MM.1S (cell line): ENCODE results near the gene F2RL3.

ENCODE experiments used
- DNase-seq: peaks from one replicate; pipeline ENCODE4 v3.0.0-alpha.2; 2015
- H2AFZ ChIP-seq: fragments of 300-600 bp; sonication (generic); 2 replicates; pipeline ENCODE4 v1.6.0; 2016; ENCODE audit warnings: antibody characterized with exemption, low read length
- H3F3A ChIP-seq: fragments of 300-600 bp; sonication (generic); 2 replicates; pipeline ENCODE4 v1.6.1; 2016; ENCODE audit warnings: mild to moderate bottlenecking, antibody characterized with exemption, low read length, moderate library complexity, mixed read lengths; ENCODE audit not compliant: insufficient read depth
- H3K27ac ChIP-seq: fragments of 300-600 bp; sonication (generic); 2 replicates; pipeline ENCODE4 v1.5.1; 2016; ENCODE audit warnings: mild to moderate bottlenecking, low read length
- H3K27me3 ChIP-seq: fragments of 300-600 bp; sonication (generic); replicated peaks from 2 replicates; pipeline ENCODE4 v1.6.0; 2016; ENCODE audit warnings: low read length; ENCODE audit not compliant: insufficient read depth
- H3K36me3 ChIP-seq: fragments of 300-600 bp; sonication (generic); replicated peaks from 2 replicates; pipeline ENCODE4 v1.6.1; 2016; ENCODE audit warnings: mild to moderate bottlenecking, low read length, mixed read lengths; ENCODE audit not compliant: insufficient read depth
- H3K4me1 ChIP-seq: fragments of 300-600 bp; sonication (generic); 2 replicates; pipeline ENCODE4 v1.6.1; 2016; ENCODE audit warnings: low read length, mixed read lengths
- H3K4me2 ChIP-seq: fragments of 300-600 bp; sonication (generic); 2 replicates; pipeline ENCODE4 v1.6.0; 2016; ENCODE audit warnings: low read depth, low read length
- H3K4me3 ChIP-seq: fragments of 300-600 bp; sonication (generic); 2 replicates; pipeline ENCODE4 v1.5.1; 2016; ENCODE audit warnings: low read length, mixed read lengths
- H3K79me2 ChIP-seq: fragments of 300-600 bp; sonication (generic); 2 replicates; pipeline ENCODE4 v1.6.1; 2016; ENCODE audit warnings: mixed run types, low read length, mixed read lengths
- H3K9ac ChIP-seq: fragments of 300-600 bp; sonication (generic); 2 replicates; pipeline ENCODE4 v1.6.1; 2016; ENCODE audit warnings: low read length, mixed read lengths
- H3K9me2 ChIP-seq: fragments of 300-600 bp; sonication (generic); replicated peaks from 2 replicates; pipeline ENCODE4 v1.6.1; 2016; ENCODE audit warnings: mild to moderate bottlenecking, low read length, mixed read lengths; ENCODE audit not compliant: insufficient read depth
- H3K9me3 ChIP-seq: fragments of 300-600 bp; sonication (generic); replicated peaks from 2 replicates; pipeline ENCODE4 v1.6.1; 2016; ENCODE audit warnings: mild to moderate bottlenecking, low read length, mixed read lengths; ENCODE audit not compliant: insufficient read depth
- H4K20me1 ChIP-seq: fragments of 300-600 bp; sonication (generic); 2 replicates; pipeline ENCODE4 v1.6.1; 2016; ENCODE audit warnings: mild to moderate bottlenecking, low read length, moderate library complexity, mixed read lengths; ENCODE audit not compliant: insufficient read depth
- EZH2 ChIP-seq: fragments of 300-600 bp; sonication (generic); optimal IDR thresholded peaks from 2 replicates; pipeline ENCODE3; 2017; ENCODE audit warnings: low read depth, mild to moderate bottlenecking, antibody characterized with exemption, low read length, mixed read lengths
- EZH2phosphoT487 ChIP-seq: fragments of 300-600 bp; sonication (generic); IDR thresholded peaks from 2 replicates; pipeline ENCODE4 v1.6.1; 2018; ENCODE audit warnings: antibody characterized with exemption, low read length
- TF ChIP-seq, protein P1 (sequence below): fragments of 300-600 bp; sonication (generic); IDR thresholded peaks from 2 replicates; pipeline ENCODE4 v1.5.1; 2016; ENCODE audit warnings: antibody characterized with exemption, low read length, mixed read lengths

The F2RL3 gene

DNA sequence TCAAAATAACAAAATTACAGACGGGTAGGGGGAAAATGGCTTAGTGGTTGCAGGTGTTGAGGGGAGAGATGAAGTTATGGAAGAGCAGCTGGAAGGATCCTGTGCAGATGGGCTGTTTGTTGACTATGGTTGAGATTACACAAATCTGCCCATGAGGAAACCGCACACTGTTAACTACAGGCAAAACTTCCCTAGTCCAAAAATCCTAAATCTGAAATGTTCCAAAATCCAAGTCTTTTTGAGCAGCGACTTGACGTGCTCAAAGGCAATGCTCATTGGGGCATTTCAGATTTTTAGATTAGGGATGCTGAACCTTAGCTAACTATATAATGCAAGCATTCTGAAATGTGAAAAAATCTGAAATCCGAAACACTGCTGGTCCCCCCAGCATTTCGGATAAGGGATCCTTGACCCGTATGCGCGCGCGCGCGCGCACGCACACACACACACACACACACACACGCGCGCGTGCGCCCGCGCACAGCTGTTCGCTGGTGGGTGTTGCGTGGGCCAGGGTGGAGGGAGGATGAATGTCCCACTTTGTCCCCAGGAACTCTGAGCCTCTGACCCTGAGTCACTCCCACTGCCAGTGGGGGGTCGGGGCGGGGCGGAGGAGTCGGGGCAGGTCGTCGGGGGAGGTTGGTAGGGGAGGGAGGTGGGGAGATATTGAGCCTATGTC is 6.8 kb downstream of the F2RL3 start:
- H3K4me2 ChIP-seq: no peak overlapping the region
- H3K9me2 ChIP-seq: no peaks in the 10 kb centered on the region
- H3K36me3 ChIP-seq: no peaks in the 10 kb centered on the region
- no peak overlapping the region for H2AFZ ChIP-seq
- H3K27ac ChIP-seq: no peak overlapping the region
- H3F3A ChIP-seq: no peaks in the 10 kb centered on the region
- no peaks in the 10 kb centered on the region for H3K79me2 ChIP-seq
- no peak overlapping the region for H3K9ac ChIP-seq
- DNase-seq: no peak
- no peak for TF ChIP-seq EZH2phosphoT487
- TF ChIP-seq, protein P1, sequence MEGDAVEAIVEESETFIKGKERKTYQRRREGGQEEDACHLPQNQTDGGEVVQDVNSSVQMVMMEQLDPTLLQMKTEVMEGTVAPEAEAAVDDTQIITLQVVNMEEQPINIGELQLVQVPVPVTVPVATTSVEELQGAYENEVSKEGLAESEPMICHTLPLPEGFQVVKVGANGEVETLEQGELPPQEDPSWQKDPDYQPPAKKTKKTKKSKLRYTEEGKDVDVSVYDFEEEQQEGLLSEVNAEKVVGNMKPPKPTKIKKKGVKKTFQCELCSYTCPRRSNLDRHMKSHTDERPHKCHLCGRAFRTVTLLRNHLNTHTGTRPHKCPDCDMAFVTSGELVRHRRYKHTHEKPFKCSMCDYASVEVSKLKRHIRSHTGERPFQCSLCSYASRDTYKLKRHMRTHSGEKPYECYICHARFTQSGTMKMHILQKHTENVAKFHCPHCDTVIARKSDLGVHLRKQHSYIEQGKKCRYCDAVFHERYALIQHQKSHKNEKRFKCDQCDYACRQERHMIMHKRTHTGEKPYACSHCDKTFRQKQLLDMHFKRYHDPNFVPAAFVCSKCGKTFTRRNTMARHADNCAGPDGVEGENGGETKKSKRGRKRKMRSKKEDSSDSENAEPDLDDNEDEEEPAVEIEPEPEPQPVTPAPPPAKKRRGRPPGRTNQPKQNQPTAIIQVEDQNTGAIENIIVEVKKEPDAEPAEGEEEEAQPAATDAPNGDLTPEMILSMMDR: no peak
- no peak for TF ChIP-seq EZH2
- H3K4me1 ChIP-seq: peaks cover 7% of the 10 kb centered on the region; the same call in 1 of the 2 replicates
- H3K9me3 ChIP-seq: no peaks in the 10 kb centered on the region
- no peak overlapping the region for H3K4me3 ChIP-seq
- peaks cover 7% of the 10 kb centered on the region for H3K27me3 ChIP-seq
- no peaks in the 10 kb centered on the region for H4K20me1 ChIP-seq

DNA sequence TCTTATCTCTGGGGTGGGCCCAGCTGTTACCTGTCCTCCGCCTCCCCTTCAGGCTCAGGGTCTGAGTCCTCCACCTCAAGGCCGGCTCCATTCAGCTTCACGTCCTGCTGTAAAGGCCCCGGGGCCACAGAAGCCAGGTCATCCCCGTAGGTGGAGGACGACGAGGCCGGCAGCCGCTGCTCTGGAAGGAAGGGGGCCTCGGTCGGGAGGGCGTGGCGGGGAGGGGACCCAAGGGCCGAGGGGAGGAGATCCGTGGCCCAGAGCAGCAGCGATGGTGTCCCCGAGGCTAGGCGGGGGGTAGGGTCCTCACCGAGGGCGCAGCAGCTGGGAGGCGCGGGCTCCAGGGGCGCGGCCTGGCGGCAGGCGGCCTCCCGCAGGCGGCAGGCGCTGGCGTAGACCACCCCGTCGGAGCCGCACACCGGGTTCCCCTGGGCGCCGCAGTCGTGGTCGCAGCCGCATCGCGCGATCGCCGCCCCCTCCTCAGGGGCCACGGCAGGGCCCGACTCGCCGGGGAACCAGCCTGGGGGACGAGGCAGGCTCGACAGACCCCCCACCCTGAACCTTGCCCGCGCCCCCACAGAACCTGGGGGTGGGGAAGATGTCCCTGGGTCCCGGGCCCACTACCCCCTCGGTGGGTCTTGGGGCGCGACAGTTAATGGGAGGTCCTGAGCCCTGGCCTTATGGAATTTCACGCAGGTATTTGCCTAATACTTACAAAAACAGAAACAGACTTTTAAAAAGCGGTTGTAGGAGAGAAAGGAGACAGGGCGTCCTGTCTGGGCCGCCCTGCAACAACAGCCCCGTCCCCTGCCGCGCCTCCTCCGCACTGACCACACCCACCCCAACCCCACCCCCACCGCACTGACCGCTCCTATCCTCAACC is 7.6 kb downstream of the F2RL3 start:
- Histone ChIP-seq H3K27ac (no peak overlapping the region), H3K9me2 (no peaks in the 10 kb centered on the region), H3K4me2 (peak overlapping the region; percentile 82), H3F3A (no peaks in the 10 kb centered on the region), H3K27me3 (peaks cover 12% of the 10 kb centered on the region), H3K79me2 (no peaks in the 10 kb centered on the region), H3K9ac (no peak overlapping the region), H4K20me1 (no peaks in the 10 kb centered on the region), H3K36me3 (no peaks in the 10 kb centered on the region), H3K9me3 (no peaks in the 10 kb centered on the region), H3K4me3 (peak overlapping the region; percentile 43), H3K4me1 (peaks cover 7% of the 10 kb centered on the region; the same call in 1 of the 2 replicates), H2AFZ (0 out of 2 replicates have a peak overlapping the region, but pooled peaks have one; percentile 21)
- TF ChIP-seq EZH2 (no peak), EZH2phosphoT487 (no peak)
- TF ChIP-seq, protein P1: no peak
- DNase-seq: no peak

DNA sequence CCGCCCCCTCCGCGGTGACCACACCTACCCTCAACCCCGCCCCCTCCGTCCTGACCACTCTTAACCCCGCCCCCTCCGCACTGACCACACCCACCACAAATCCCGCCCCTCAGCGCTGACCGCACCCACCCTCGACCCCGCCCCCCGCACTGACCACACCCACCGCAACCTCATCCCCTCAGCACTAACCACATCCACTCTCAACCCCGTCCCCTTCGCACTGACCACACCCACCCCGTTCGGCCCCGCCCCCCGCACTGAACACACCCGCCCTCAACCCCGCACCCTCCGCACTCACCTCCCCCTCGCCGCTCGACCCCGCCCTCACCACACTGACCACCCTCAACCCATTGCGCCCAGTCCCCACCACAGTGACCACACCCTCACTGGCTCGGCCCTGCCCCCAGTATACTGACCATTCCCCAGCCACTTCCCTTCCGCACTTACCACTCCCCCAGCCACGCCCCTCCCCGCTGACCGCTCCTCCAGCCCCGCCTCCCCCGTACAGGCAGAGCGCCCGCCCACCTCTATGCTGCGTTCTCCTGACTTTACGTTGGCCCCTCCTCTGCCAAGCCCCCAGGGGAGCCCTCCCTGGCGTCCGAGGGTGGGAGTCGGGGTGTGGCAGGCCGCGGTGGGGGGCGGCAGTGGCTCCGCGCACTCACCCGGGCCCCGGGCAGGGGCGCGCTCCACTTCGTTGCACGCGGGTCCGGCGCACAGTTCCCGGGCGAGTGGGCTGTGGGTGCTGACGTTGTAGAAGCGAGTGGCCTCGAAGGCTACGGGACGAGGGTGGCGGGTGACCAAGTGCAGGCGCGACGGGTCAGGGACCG is 8.4 kb downstream of the F2RL3 start:
- no peaks in the 10 kb centered on the region for H3F3A ChIP-seq
- TF ChIP-seq, protein P1: no peak
- no peak for TF ChIP-seq EZH2phosphoT487
- no peak for TF ChIP-seq EZH2
- peak overlapping the region; percentile 86 for H2AFZ ChIP-seq
- peaks cover 7% of the 10 kb centered on the region; the same call in 1 of the 2 replicates for H3K4me1 ChIP-seq
- no peaks in the 10 kb centered on the region for H4K20me1 ChIP-seq
- DNase-seq: peak; percentile 79
- H3K4me2 ChIP-seq: peak overlapping the region; percentile 92
- H3K79me2 ChIP-seq: no peaks in the 10 kb centered on the region
- no peaks in the 10 kb centered on the region for H3K9me3 ChIP-seq
- no peaks in the 10 kb centered on the region for H3K9me2 ChIP-seq
- H3K4me3 ChIP-seq: peak overlapping the region; percentile 72
- no peak overlapping the region for H3K27ac ChIP-seq
- H3K9ac ChIP-seq: peak overlapping the region; percentile 21; the same call in 1 of the 2 replicates
- H3K27me3 ChIP-seq: peaks cover 20% of the 10 kb centered on the region
- H3K36me3 ChIP-seq: no peaks in the 10 kb centered on the region
